Mucosa of gallbladder (tissue), 1 donor: Measurements from ENCODE around the gene ELF3. TPM values are rescaled to one million over a fixed set of nuclear protein-coding genes. Genes with fewer than 3 reads are reported as not detected.

ENCODE experiments used
- total RNA-seq: library from RNA; stranded (reverse); gene quantifications from one replicate; pipeline ENCODE4 v1.2.1, GENCODE V29; 2021
- donor health status: DM: no; HTN: no; CAD: no.

Gene ELF3
- total RNA-seq, 1 donor from 2014 or later = 517 TPM

Other genes starting within 250 kb of the ELF3 start
- gene IPO9, start 181.4 kb upstream of the ELF3 start, total RNA-seq = 35.0 TPM
- 29.4 TPM for gene SHISA4, start 121.7 kb upstream of the ELF3 start, total RNA-seq
- gene LMOD1, start 64.0 kb upstream of the ELF3 start, total RNA-seq = 257 TPM
- 37.5 TPM for gene TIMM17A, start 55.1 kb upstream of the ELF3 start, total RNA-seq
- 78.8 TPM for gene RNPEP, start 27.9 kb upstream of the ELF3 start, total RNA-seq
- gene GPR37L1, start 112.3 kb downstream of the ELF3 start, total RNA-seq = 0.14 TPM
- gene ARL8A, start 134.2 kb downstream of the ELF3 start, total RNA-seq = 89.5 TPM
- gene PTPN7, start 150.0 kb downstream of the ELF3 start, total RNA-seq = 9.3 TPM
- gene LGR6, start 183.2 kb downstream of the ELF3 start, total RNA-seq = 60.7 TPM